T47D (cell line): ENCODE results near the gene ABHD6.

Source experiments
- DNase-seq, 2 experiments: peaks; one replicate each; pipeline versions ENCODE4 v3.0.0 to v3.0.0-alpha.2; 2011 to 2012; ENCODE audit warnings: low read depth in 1 of 2, low spot score in 1 of 2
- JUND ChIP-seq: IDR thresholded peaks from 2 replicates; pipeline ENCODE4 v1.6.1; 2012; ENCODE audit warnings: low read depth
- in situ Hi-C: cut with HindIII; loops from 2 replicates; pipeline ENCODE4 v1.10.0; 2016; ENCODE audit warnings: low sequenced_read_pairs, low pct_unique_long_range_greater_than_20kb

Gene ABHD6, protein sequence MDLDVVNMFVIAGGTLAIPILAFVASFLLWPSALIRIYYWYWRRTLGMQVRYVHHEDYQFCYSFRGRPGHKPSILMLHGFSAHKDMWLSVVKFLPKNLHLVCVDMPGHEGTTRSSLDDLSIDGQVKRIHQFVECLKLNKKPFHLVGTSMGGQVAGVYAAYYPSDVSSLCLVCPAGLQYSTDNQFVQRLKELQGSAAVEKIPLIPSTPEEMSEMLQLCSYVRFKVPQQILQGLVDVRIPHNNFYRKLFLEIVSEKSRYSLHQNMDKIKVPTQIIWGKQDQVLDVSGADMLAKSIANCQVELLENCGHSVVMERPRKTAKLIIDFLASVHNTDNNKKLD

DNA sequence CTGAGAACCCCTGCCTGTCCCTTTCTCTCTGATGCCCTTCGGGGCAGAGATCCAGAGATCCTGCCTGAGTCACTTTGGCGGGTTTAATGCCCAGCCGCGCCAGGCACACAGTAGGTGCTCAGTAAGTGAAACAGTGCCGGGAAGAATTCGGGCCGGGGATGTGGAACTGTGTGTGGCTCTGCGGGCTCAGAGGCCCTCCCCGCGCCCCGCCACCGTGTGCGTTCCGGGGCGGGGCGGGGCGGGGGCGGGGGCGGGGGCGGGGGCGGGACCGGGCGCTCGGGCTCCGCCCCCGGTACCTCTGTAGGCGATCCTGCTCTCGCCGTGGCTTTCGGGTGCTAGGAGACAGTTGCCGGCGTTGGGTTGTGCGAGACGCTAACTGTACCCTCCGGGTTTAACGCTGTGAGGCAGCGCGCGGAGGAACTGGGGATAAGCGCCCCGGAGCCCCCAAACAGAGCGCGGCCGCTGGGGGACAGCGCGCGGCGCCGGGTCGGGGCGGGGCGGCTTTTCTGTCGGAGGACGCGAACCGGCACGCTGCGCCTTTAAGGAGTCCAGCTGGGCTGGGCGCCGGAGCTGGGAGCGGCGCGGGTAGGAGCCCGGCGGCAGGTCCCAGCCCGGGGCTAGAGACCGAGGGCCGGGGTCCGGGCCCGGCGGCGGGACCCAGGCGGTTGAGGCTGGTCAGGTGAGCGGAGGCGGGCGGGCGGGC lies at the start of gene ABHD6:
Gene ABHD6 (plus strand): TSS at position 555 of the 703 bp plus-strand sequence. CDS start 18,795 bp downstream, outside the sequence.
- in situ Hi-C loops, result no loop called here
- TF ChIP-seq JUND, result no peak
- peak; percentile 64 to 72 for DNase-seq

GRCh38 chr3:58188173-58188564 lies 49.4 kb upstream of the ABHD6 start:
- DNase-seq, result peak in 1 of 2 experiments; percentile 51
- no peak for TF ChIP-seq JUND
- in situ Hi-C loops, result no loop called here

GRCh38 chr3:58188921-58189451 lies 48.6 kb upstream of the ABHD6 start:
- in situ Hi-C loops, result no loop called here
- TF ChIP-seq JUND, result no peak
- no peak for DNase-seq

DNA sequence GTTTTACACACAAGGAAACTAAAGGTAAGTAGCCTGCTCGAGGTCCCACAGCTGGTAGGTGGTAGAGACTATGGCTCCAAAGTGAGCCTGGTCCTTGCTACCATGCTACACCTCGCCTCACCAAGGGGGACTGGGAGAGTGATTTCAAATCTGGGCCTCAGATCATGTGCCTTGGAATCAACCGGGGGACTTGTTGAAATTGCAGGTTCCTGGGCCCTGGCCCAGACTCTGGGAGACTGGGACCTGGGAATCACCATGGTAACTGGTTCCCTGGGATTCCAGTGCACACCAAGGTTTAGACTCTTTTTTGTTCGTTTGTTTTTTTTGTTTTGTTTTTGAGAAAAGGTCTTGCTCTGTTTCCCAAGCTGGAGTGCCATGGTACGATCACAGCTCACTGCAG lies 47.9 kb upstream of the ABHD6 start:
- DNase-seq, result no peak
- in situ Hi-C loops, result no loop called here
- no peak for TF ChIP-seq JUND

DNA sequence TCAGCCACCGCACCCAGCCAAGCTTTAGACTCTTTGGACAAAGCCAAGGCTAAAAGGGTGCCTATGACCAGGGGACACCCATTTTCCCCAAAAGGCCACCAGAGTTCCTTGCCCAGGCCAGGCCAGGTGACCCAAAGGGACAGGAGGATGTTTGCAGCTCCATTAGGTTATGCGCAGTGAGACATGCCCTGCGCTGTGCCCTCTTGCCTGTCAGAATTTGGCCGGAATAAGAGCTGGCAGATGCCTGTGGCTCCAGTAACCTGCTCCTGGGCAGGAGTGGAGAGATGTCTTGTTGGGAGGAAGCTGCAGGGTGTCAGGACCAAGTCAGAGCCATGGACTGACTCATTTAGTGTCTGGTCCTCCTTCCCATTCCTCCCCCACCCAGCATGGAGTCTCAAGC lies 47.3 kb upstream of the ABHD6 start:
- in situ Hi-C loops, result no loop called here
- TF ChIP-seq JUND, result no peak
- no peak for DNase-seq

GRCh38 chr3:58190882-58191281 lies 46.7 kb upstream of the ABHD6 start:
- DNase-seq, result no peak
- no peak for TF ChIP-seq JUND
- in situ Hi-C loops, result no loop called here

- no peak for TF ChIP-seq JUND
- in situ Hi-C loops, result no loop called here
- no peak for DNase-seq
These were observed 46.1 kb upstream of the ABHD6 start for GRCh38 chr3:58191361-58191991.

- in situ Hi-C loops, result no loop called here
- TF ChIP-seq JUND, result no peak
- DNase-seq, result no peak
These were observed 45.5 kb upstream of the ABHD6 start for GRCh38 chr3:58192069-58192468.

GRCh38 chr3:58193682-58194407 lies 43.7 kb upstream of the ABHD6 start:
- TF ChIP-seq JUND, result no peak
- DNase-seq, result no peak
- in situ Hi-C loops, result no loop called here

- no peak for TF ChIP-seq JUND
- DNase-seq, result no peak
- in situ Hi-C loops, result no loop called here
These were observed 40.0 kb upstream of the ABHD6 start for GRCh38 chr3:58197588-58197987.

DNA sequence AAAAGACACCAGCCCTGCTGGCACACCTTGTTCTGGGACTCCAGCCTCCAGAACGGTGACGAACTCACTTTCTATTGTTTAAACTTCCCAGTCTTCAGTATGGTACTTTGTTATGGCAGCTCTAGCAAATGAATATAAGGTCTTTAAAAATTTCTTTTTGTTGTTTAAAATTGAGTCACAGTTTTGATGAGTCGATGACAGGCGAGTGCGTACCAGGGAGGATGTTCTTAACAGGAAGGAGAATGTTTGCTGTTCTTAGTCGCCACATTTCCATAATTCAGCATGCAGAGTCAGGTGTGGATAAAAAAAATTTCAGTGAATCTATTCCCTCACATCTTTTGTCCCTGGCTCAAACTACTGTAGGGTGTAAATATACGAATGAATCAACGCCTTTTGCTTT lies 39.2 kb upstream of the ABHD6 start:
- TF ChIP-seq JUND, result no peak
- no peak for DNase-seq
- in situ Hi-C loops, result no loop called here

GRCh38 chr3:58198804-58199203 lies 38.8 kb upstream of the ABHD6 start:
- in situ Hi-C loops, result no loop called here
- TF ChIP-seq JUND, result no peak
- DNase-seq, result no peak
